Right renal pelvis (tissue), 4 donors: Measurements from ENCODE around the gene C2CD4B. TPM values are rescaled to one million over a fixed set of nuclear protein-coding genes. Genes with fewer than 3 reads are reported as not detected.

Experiments used
- DNase-seq, 4 donors: peaks; one replicate each; pipeline ENCODE4 v3.0.0-alpha.2; 2013; ENCODE audit warnings: low read depth in 4 of 4, low spot score in 3 of 4, missing footprints in 1 of 4
- polyA plus RNA-seq, 4 donors: library from polyadenylated mRNA; unstranded; fragments of 120-200 nt; gene quantifications; one replicate each; pipeline ENCODE4 v1.2.1, GENCODE V29; 2013; ENCODE audit not compliant: insufficient read length in 4 of 4

The C2CD4B gene, protein sequence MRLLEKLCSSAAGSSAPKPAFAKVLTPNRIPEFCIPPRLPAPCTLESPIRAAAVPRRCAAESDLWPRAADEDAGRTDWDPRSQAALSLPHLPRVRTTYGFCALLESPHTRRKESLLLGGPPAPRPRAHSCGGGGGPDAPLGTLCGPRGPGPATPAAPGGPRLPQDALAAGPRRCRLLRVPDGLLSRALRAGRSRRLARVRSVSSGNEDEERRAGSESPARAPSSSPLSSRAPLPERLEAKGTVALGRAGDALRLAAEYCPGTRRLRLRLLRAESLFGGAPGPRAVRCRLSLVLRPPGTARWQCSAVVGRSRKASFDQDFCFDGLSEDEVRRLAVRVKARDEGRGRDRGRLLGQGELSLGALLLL
- 1 to 10 TPM in 1 of 4 donors, under 1 TPM in 3; 0.36 to 1.1 (median 0.64) TPM for polyA plus RNA-seq

- peak in 1 of 4 donors; percentile 23 for DNase-seq
Measured at GRCh38 chr15:62165104-62165792, at the start of gene C2CD4B. Gene C2CD4B, minus strand, starts transcription at chr15:62165285. Its CDS starts 301 bp downstream, at chr15:62164984.

DNA sequence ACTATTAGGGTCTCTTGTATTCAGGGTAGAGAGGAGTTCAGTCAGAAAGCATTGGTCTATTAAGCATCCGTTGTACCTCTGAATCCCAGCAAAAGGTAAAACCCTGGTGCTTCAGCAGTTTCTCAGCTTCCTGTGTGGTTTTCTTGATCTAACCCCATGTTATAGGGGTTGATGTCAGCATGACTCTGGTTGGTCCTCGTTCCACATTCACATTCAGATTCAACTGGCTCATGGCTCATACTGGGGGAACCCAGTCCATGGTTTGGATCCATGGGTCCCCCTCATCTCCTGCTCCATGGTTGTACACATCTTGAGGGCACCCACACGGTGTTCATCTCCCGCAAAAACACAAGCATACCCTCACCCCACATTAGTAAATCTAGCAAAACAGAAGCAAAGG lies 47.7 kb upstream of the C2CD4B start:
- DNase-seq = no peak

DNA sequence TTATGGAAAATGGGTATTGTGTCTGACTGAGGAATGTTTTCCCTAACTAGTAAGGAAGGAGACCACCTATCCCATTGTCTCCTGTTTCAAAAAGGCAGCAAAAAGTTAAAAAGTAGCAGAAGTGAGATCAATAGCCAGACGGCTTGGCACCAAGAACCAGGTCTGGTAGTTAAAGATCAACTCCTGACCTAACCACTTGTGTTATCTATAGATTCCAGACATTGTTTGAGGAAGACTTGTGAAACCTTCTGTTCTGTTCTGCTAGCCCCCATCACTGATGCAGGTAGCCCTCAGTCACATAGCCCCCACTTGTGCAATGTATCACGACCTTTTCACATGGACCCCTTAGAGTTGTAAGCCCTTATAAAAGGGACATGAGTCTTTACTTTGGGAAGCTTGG lies 46.3 kb upstream of the C2CD4B start:
- no peak for DNase-seq

GRCh38 chr15:62209821-62210220 lies 44.7 kb upstream of the C2CD4B start:
- DNase-seq = no peak

- no peak for DNase-seq
Measured at GRCh38 chr15:62209322-62209721, 44.2 kb upstream of the C2CD4B start.

- no peak for DNase-seq
Measured at GRCh38 chr15:62208884-62209283, 43.8 kb upstream of the C2CD4B start.

DNA sequence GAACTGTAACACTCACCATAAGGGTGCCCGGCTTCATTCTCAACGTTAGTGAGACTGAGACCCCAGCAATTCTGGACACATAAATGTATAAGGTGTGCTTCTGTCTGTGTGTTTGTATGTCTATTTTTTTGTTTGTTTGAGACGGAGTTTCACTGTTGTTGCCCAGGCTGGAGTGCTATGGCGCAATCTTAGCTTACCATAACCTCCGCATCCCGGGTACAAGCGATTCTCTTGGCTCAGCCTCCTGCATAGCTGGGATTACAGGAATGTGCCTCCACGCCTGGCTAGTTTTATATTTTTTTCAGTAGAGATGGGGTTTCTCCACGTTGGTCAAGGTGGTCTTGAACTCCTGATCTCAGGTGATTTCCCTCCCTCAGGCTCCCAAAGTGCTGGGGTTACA lies 43.3 kb upstream of the C2CD4B start:
- DNase-seq = no peak

- no peak for DNase-seq
Measured at GRCh38 chr15:62190675-62191074, 25.6 kb upstream of the C2CD4B start.

DNA sequence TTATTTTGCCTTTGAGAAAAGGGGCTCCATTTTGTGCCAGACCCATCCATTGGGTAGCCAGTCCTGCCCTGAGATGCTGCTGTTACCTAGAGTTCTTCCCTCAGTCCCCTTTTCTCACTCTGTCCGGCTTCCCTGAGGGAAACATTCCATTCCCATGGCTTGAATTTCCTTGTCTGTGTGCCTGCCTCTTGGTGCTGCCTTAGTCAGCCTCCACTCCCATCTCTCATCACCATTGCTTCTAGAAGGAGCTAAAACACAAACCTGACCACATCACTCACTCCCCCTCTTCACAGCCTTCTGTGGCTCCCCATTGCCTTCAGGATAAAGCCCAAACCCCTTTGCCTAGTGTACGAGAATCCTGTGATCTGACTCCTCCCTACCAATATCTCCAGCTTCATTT lies 25.2 kb upstream of the C2CD4B start:
- DNase-seq = no peak

- no peak for DNase-seq
Measured at GRCh38 chr15:62188744-62189143, 23.7 kb upstream of the C2CD4B start.

GRCh38 chr15:62187910-62188309 lies 22.8 kb upstream of the C2CD4B start:
- no peak for DNase-seq

DNA sequence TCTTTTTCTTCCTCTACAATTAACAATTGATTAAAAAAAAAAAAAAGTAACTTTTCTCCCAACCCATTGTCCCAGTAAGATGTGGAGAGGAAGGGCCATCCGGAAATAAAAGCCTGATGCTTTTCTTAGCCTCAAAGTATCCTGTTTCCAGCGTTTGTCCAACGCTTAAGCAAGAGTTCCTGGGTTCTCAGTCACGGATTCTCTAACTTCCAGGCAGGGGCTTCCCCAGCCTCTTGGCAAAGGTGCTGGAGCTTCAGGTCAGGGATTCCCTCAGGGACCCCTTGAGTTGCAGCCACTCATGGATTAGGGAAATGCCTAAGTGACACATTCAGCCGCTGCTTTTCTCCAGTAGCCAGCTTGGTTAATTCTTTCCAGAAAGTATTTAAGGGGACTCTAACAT lies 22.3 kb upstream of the C2CD4B start:
- no peak for DNase-seq

DNA sequence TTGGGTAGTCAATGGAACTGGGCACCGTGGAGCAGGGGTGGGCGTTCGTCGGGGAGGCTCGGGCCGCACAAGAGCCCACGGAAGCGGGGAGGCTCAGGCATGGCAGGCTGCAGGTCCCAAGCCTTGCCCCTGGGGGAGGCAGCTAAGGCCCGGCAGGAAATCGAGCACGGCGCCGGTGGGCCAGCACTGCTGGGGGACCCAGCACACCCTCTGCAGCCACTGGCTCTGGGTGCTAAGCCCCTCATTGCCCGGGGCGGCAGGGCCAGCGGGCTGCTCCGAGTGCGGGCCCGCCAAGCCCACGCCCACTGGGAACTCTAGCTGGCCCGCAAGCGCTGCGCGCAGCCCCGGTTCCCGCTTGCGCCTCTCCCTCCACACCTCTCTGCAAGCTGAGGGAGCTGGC lies 21.5 kb upstream of the C2CD4B start:
- no peak for DNase-seq

- no peak for DNase-seq
Measured at GRCh38 chr15:62183130-62183529, 18.0 kb upstream of the C2CD4B start.

DNA sequence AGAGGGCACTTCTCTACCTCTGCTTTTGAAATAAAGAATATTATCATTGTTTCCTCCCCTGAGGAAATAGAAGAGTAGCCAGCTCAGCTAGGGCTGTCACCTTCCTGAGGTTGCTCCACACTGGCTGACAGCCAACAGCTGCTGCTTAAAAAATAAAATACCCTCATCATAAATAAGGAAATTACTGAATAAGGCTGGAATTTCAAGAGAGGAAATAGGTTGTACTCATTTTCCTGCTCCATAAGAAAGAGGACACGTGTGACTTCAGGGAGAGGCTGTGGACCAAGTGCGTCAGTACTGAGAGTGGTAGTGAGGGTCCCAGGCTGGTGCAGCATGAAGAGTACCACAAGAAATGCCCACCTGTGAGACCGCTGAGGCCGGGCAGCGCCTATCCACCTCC lies 8.1 kb upstream of the C2CD4B start:
- DNase-seq = no peak

GRCh38 chr15:62171882-62172281 lies 6.8 kb upstream of the C2CD4B start:
- no peak for DNase-seq

- no peak for DNase-seq
Measured at GRCh38 chr15:62165793-62166375, 799 bp upstream of the C2CD4B start.

DNA sequence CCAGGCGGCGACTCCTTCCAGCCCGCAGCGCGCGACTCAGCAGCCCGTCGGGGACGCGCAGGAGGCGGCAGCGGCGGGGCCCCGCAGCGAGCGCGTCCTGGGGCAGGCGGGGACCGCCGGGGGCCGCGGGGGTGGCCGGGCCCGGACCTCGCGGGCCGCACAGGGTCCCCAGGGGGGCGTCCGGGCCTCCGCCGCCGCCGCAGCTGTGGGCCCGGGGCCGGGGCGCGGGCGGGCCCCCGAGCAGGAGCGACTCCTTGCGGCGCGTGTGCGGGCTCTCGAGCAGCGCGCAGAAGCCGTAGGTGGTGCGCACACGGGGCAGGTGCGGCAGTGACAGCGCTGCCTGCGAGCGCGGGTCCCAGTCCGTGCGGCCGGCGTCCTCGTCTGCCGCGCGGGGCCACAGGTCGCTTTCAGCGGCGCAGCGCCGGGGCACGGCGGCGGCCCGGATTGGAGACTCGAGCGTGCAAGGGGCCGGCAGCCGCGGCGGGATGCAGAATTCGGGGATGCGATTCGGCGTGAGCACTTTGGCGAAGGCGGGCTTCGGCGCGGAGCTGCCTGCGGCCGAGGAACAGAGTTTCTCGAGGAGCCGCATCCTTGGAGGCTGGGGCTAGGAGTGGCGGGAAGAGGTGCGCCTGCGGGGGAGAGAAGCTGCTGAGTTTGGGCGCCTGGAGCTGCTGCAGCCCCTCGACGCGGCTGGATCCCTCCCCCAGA lies 535 bp downstream of the C2CD4B start:
- DNase-seq = peak in 1 of 4 donors; percentile 21

- no peak for DNase-seq
Measured at GRCh38 chr15:62164014-62164395, 1.1 kb downstream of the C2CD4B start.

DNA sequence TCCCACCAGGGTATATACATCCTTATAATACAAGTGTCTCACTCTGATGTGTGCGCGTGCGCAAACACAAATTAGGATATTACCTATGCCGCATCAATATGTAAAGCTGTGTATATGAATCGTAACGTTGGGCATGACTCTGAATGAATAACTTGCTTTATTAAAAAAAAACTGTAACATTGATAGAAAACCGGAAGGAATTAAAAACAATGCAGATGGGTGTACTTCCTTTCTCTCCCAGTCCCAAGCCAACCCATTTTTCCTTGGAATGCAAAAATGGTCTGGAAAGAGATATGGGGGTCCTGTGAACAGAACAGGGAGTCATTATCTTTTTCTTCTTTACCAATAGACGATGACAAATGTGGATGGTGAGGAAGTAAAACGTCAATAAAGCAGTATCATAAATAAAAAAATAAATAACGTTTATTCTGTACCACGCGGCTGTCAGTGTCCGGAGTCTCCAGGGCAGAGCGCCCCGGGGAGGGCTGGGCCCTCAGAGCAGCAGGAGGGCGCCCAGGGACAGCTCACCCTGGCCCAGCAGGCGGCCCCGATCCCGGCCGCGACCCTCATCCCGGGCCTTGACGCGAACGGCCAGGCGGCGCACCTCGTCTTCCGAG lies 1.6 kb downstream of the C2CD4B start:
- DNase-seq = no peak

- DNase-seq = no peak
Measured at GRCh38 chr15:62153228-62153627, 11.9 kb downstream of the C2CD4B start.
